ENCODE results near the gene SEMA3D.
"Not testable (repeated sequence)": the region's sequence is repeated elsewhere in the genome, so short reads cannot be mapped to it uniquely, and the experiment has no call there.

SEMA3D gene

GRCh38 chr7:85023066-85023712 lies 163.7 kb downstream of the SEMA3D start:
- DNase-seq, result no peak

GRCh38 chr7:85022064-85022697 lies 164.7 kb downstream of the SEMA3D start:
- no peak for DNase-seq

GRCh38 chr7:85021101-85021704 lies 165.7 kb downstream of the SEMA3D start:
- no peak for DNase-seq

GRCh38 chr7:85019778-85020177 lies 167.1 kb downstream of the SEMA3D start:
- peak; percentile 61 for DNase-seq

GRCh38 chr7:85019176-85019575 lies 167.7 kb downstream of the SEMA3D start:
- DNase-seq, result no peak

- DNase-seq, result no peak
These were observed 168.4 kb downstream of the SEMA3D start for GRCh38 chr7:85018498-85018897.

GRCh38 chr7:85016286-85016685 lies 170.6 kb downstream of the SEMA3D start:
- no peak for DNase-seq

GRCh38 chr7:85014936-85015660 lies 171.8 kb downstream of the SEMA3D start:
- peak; percentile 55 for DNase-seq

GRCh38 chr7:85011127-85011526 lies 175.7 kb downstream of the SEMA3D start:
- no peak for DNase-seq

GRCh38 chr7:85010306-85010705 lies 176.6 kb downstream of the SEMA3D start:
- DNase-seq, result no peak

- DNase-seq, result no peak
These were observed 180.1 kb downstream of the SEMA3D start for GRCh38 chr7:85006754-85007153.

- DNase-seq, result no peak
These were observed 182.5 kb downstream of the SEMA3D start for GRCh38 chr7:85004402-85004801.

- DNase-seq, result no peak
These were observed 185.1 kb downstream of the SEMA3D start for GRCh38 chr7:85001495-85002345.

GRCh38 chr7:85000735-85001350 lies 186.0 kb downstream of the SEMA3D start:
- no peak for DNase-seq

GRCh38 chr7:84999450-84999849 lies 187.4 kb downstream of the SEMA3D start:
- peak; percentile 57 for DNase-seq

- DNase-seq, result no peak
These were observed 188.2 kb downstream of the SEMA3D start for GRCh38 chr7:84998665-84999064.

GRCh38 chr7:84997626-84998025 lies 189.2 kb downstream of the SEMA3D start:
- DNase-seq, result no peak

GRCh38 chr7:84992954-84993353 lies 193.9 kb downstream of the SEMA3D start:
- DNase-seq, result not testable (repeated sequence)

GRCh38 chr7:84985073-84985784 lies 201.6 kb downstream of the SEMA3D start:
- no peak for DNase-seq

GRCh38 chr7:84982199-84982598 lies 204.7 kb downstream of the SEMA3D start:
- no peak for DNase-seq
